A673 (cell line): Measurements from ENCODE around the gene GPC6.

Source experiments
- EZH2 ChIP-seq: fragments of 200-600 bp; sonication (generic); IDR thresholded peaks from 2 replicates; pipeline ENCODE4 v1.6.1; 2017; ENCODE audit warnings: borderline replicate concordance, low read depth, mild to moderate bottlenecking, mixed read lengths, antibody characterized with exemption, low read length; ENCODE audit not compliant: poor library complexity, severe bottlenecking
- TF ChIP-seq, protein P1 (sequence below): fragments of 300-800, 200-600 bp; sonication (generic); conservative IDR thresholded peaks from 2 replicates; pipeline ENCODE4 v1.5.1; 2017; ENCODE audit warnings: low read depth, mild to moderate bottlenecking, antibody characterized with exemption, low read length, moderate library complexity, mixed read lengths

GRCh38 chr13:93418398-93418797, 191.8 kb downstream of the GPC6 start:
- TF ChIP-seq, protein P1, sequence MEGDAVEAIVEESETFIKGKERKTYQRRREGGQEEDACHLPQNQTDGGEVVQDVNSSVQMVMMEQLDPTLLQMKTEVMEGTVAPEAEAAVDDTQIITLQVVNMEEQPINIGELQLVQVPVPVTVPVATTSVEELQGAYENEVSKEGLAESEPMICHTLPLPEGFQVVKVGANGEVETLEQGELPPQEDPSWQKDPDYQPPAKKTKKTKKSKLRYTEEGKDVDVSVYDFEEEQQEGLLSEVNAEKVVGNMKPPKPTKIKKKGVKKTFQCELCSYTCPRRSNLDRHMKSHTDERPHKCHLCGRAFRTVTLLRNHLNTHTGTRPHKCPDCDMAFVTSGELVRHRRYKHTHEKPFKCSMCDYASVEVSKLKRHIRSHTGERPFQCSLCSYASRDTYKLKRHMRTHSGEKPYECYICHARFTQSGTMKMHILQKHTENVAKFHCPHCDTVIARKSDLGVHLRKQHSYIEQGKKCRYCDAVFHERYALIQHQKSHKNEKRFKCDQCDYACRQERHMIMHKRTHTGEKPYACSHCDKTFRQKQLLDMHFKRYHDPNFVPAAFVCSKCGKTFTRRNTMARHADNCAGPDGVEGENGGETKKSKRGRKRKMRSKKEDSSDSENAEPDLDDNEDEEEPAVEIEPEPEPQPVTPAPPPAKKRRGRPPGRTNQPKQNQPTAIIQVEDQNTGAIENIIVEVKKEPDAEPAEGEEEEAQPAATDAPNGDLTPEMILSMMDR = no peak
- TF ChIP-seq EZH2 = no peak
